NOMO-1 treated with DMSO at 0.1 percent for 48 hours (cell line): Measurements from ENCODE around the gene SKI.

Experiments
- DNase-seq: peaks from one replicate; lab custom pipeline; 2025; ENCODE audit not compliant: unreplicated experiment; lab: John Stamatoyannopoulos, UW

The SKI gene

GRCh38 chr1:2304921-2305681, 77.0 kb downstream of the SKI start:
- DNase-seq, result no peak

GRCh38 chr1:2306151-2306978, 78.2 kb downstream of the SKI start:
- no peak for DNase-seq

- DNase-seq, result no peak
These were observed 79.0 kb downstream of the SKI start for GRCh38 chr1:2307064-2307605.

- no peak for DNase-seq
These were observed 79.9 kb downstream of the SKI start for GRCh38 chr1:2307972-2308371.

GRCh38 chr1:2308844-2309243, 80.7 kb downstream of the SKI start:
- no peak for DNase-seq

- no peak for DNase-seq
These were observed 82.4 kb downstream of the SKI start for GRCh38 chr1:2310332-2311183.

GRCh38 chr1:2311184-2312032, 83.3 kb downstream of the SKI start:
- peak; percentile 3 for DNase-seq

GRCh38 chr1:2312160-2312514, 84.0 kb downstream of the SKI start:
- DNase-seq, result no peak

- DNase-seq, result no peak
These were observed 84.6 kb downstream of the SKI start for GRCh38 chr1:2312515-2313301.

GRCh38 chr1:2313651-2314261, 85.6 kb downstream of the SKI start:
- no peak for DNase-seq

- no peak for DNase-seq
These were observed 86.2 kb downstream of the SKI start for GRCh38 chr1:2314273-2314802.

GRCh38 chr1:2314803-2315673, 86.9 kb downstream of the SKI start:
- DNase-seq, result no peak

- no peak for DNase-seq
These were observed 87.7 kb downstream of the SKI start for GRCh38 chr1:2315674-2316450.

- DNase-seq, result no peak
These were observed 88.4 kb downstream of the SKI start for GRCh38 chr1:2316451-2316961.

- no peak for DNase-seq
These were observed 89.3 kb downstream of the SKI start for GRCh38 chr1:2317230-2318065.
